ENCODE measurements around the gene PIGK. TPM values are rescaled to one million over a fixed set of nuclear protein-coding genes. Genes with fewer than 3 reads are reported as not detected.
"Not testable (repeated sequence)": the region's sequence is repeated elsewhere in the genome, so short reads cannot be mapped to it uniquely, and the experiment has no call there.

PIGK gene
- total RNA-seq, 1 experiment from 2014 or later = 22.9 TPM

- TF ChIP-seq, protein P1, sequence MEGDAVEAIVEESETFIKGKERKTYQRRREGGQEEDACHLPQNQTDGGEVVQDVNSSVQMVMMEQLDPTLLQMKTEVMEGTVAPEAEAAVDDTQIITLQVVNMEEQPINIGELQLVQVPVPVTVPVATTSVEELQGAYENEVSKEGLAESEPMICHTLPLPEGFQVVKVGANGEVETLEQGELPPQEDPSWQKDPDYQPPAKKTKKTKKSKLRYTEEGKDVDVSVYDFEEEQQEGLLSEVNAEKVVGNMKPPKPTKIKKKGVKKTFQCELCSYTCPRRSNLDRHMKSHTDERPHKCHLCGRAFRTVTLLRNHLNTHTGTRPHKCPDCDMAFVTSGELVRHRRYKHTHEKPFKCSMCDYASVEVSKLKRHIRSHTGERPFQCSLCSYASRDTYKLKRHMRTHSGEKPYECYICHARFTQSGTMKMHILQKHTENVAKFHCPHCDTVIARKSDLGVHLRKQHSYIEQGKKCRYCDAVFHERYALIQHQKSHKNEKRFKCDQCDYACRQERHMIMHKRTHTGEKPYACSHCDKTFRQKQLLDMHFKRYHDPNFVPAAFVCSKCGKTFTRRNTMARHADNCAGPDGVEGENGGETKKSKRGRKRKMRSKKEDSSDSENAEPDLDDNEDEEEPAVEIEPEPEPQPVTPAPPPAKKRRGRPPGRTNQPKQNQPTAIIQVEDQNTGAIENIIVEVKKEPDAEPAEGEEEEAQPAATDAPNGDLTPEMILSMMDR (IDR thresholded peaks at IDR 0.05; ENCODE audit: unreplicated experiment) = no peak
- H3K36me3 Mint-ChIP-seq (ENCODE audit: insufficient read depth, unreplicated experiment) = no peaks in the 10 kb centered on the region
- no peak overlapping the region for H3K27ac Mint-ChIP-seq (ENCODE audit: low read depth, unreplicated experiment)
- POLR2A ChIA-PET = no interaction called here
- intact Hi-C loops (cut with micrococcal nuclease) = no loop called here
- no peaks in the 10 kb centered on the region for H3K9me3 Mint-ChIP-seq (ENCODE audit: unreplicated experiment)
- CTCF ChIA-PET = no interaction called here
- BruUV-seq (replicated peaks) = no TSS peak
- no peaks in the 10 kb centered on the region for H3K27me3 Mint-ChIP-seq (ENCODE audit: insufficient read depth, unreplicated experiment)
- no peaks in the 10 kb centered on the region for H3K4me1 Mint-ChIP-seq (ENCODE audit: insufficient read depth, unreplicated experiment)
- no peak for DNase-seq (ENCODE audit: unreplicated experiment)
- H3K4me3 Mint-ChIP-seq (ENCODE audit: unreplicated experiment) = no peak overlapping the region
These were observed 30.5 kb downstream of the PIGK start for GRCh38 chr1:77188770-77189169.

GRCh38 chr1:77186907-77187306, 32.3 kb downstream of the PIGK start:
- POLR2A ChIA-PET; intact Hi-C loops (cut with micrococcal nuclease); H3K27me3 Mint-ChIP-seq (ENCODE audit: insufficient read depth, unreplicated experiment); H3K9me3 Mint-ChIP-seq (ENCODE audit: unreplicated experiment); H3K4me3 Mint-ChIP-seq (ENCODE audit: unreplicated experiment); DNase-seq (ENCODE audit: unreplicated experiment); H3K4me1 Mint-ChIP-seq (ENCODE audit: insufficient read depth, unreplicated experiment); H3K27ac Mint-ChIP-seq (ENCODE audit: low read depth, unreplicated experiment); H3K36me3 Mint-ChIP-seq (ENCODE audit: insufficient read depth, unreplicated experiment); BruUV-seq (replicated peaks): not testable (repeated sequence)
- CTCF ChIA-PET = interaction anchor here (1.3 kb wide), 1 partner anchor 8 kb away, joined by 3 read pairs; no protein-coding TSS in a partner anchor

DNA sequence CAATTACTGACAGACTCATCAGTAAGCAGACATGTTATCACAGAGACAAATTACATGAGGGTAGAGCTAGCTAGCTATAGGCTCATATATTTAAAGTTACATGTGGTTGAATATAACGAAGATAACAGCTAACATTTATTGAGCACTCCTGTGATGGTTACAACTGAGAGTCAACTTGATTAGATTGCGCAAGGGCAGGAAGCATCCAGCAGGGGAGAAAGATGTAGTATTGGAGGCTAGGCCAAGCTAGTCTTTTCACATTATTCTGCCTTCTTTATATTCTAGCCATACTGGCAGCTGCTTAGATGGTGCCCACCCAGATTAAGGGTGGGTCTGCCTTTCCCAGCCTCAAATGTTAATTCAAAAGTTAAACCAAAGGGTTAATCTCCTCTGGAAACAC, 37.1 kb downstream of the PIGK start:
- BruUV-seq (replicated peaks) = no TSS peak
- H3K27ac Mint-ChIP-seq (ENCODE audit: low read depth, unreplicated experiment) = no peak overlapping the region

GRCh38 chr1:77179632-77180031, 39.6 kb downstream of the PIGK start:
- POLR2A ChIA-PET = no interaction called here
- intact Hi-C loops (cut with micrococcal nuclease) = no loop called here
- peaks cover 22% of the 10 kb centered on the region for H3K9me3 Mint-ChIP-seq (ENCODE audit: unreplicated experiment)
- H3K27me3 Mint-ChIP-seq (ENCODE audit: insufficient read depth, unreplicated experiment) = no peaks in the 10 kb centered on the region
- no peaks in the 10 kb centered on the region for H3K36me3 Mint-ChIP-seq (ENCODE audit: insufficient read depth, unreplicated experiment)
- TF ChIP-seq, protein P1 (IDR thresholded peaks at IDR 0.05; ENCODE audit: unreplicated experiment) = no peak
- H3K27ac Mint-ChIP-seq (ENCODE audit: low read depth, unreplicated experiment) = no peak overlapping the region
- no TSS peak for BruUV-seq (replicated peaks)
- H3K4me3 Mint-ChIP-seq (ENCODE audit: unreplicated experiment) = no peak overlapping the region
- no peak for DNase-seq (ENCODE audit: unreplicated experiment)
- H3K4me1 Mint-ChIP-seq (ENCODE audit: insufficient read depth, unreplicated experiment) = no peaks in the 10 kb centered on the region
- CTCF ChIA-PET = interaction anchor here (0.6 kb wide), 1 partner anchor 23 kb away, joined by 4 read pairs; no protein-coding TSS in a partner anchor

More for the DNA sequence above, 37.1 kb downstream of the PIGK start:
- Mint-ChIP-seq H3K4me3 (ENCODE audit: unreplicated experiment) (no peak overlapping the region), H3K36me3 (ENCODE audit: insufficient read depth, unreplicated experiment) (no peaks in the 10 kb centered on the region), H3K27me3 (ENCODE audit: insufficient read depth, unreplicated experiment) (no peaks in the 10 kb centered on the region), H3K9me3 (ENCODE audit: unreplicated experiment) (peaks cover 15% of the 10 kb centered on the region), H3K4me1 (ENCODE audit: insufficient read depth, unreplicated experiment) (no peaks in the 10 kb centered on the region)
- CTCF ChIA-PET = interaction anchor here (1.0 kb wide), 1 partner anchor 351 kb away, joined by 3 read pairs; no protein-coding TSS in a partner anchor
- intact Hi-C loops (cut with micrococcal nuclease) = no loop called here
- TF ChIP-seq, protein P1 (IDR thresholded peaks at IDR 0.05; ENCODE audit: unreplicated experiment) = no peak
- no peak for DNase-seq (ENCODE audit: unreplicated experiment)
- POLR2A ChIA-PET = no interaction called here

Measured in MCF 10A (cell line).